ENCODE measurements around the gene FRMD4A. TPM values are rescaled to one million over a fixed set of nuclear protein-coding genes. Genes with fewer than 3 reads are reported as not detected.

The FRMD4A gene
- total and polyA plus RNA-seq, 12 donors = 9.1 to 29.6 (median 14.6) TPM

- Histone ChIP-seq H3K4me1 (replicated peaks in 1 of 2) (no peaks in the 10 kb centered on the region), H3K27me3 (no peaks in the 10 kb centered on the region), H3K4me3 (no peak overlapping the region), H3K36me3 (replicated peaks in 1 of 2) (no peaks in the 10 kb centered on the region), H3K9me3 (replicated peaks in 1 of 3) (no peaks in the 10 kb centered on the region), H3K27ac (no peak overlapping the region)
- WGBS, 4 donors = 62 to 72% (median 70%) methylated on average over 3 of the region's 3 CpGs
- intact Hi-C loops (cut with DNase I) = no loop called here
- no peak for DNase-seq
- TF ChIP-seq CTCF (IDR thresholded peaks at IDR 0.05) (no peak), POLR2A (IDR thresholded peaks at IDR 0.05) (no peak)
These were observed 31.2 kb downstream of the FRMD4A start for GRCh38 chr10:14299556-14299955.

GRCh38 chr10:14296065-14296709 is 34.5 kb downstream of the FRMD4A start:
- no peak for DNase-seq
- TF ChIP-seq POLR2A (IDR thresholded peaks at IDR 0.05) = no peak
- TF ChIP-seq CTCF (IDR thresholded peaks at IDR 0.05) = no peak
- Histone ChIP-seq H3K4me3 (no peak overlapping the region), H3K9me3 (replicated peaks in 1 of 3) (no peaks in the 10 kb centered on the region), H3K36me3 (replicated peaks in 1 of 2) (no peaks in the 10 kb centered on the region), H3K4me1 (replicated peaks in 1 of 2) (no peaks in the 10 kb centered on the region), H3K27me3 (no peaks in the 10 kb centered on the region), H3K27ac (peak overlapping the region in 1 of 5 donors; percentile 1)
- intact Hi-C loops (cut with DNase I) = no loop called here
- 49 to 62% (median 57%) methylated on average over 9 of the region's 9 CpGs for WGBS, 4 donors

GRCh38 chr10:14294347-14295059 is 36.2 kb downstream of the FRMD4A start:
- H3K9me3 ChIP-seq (replicated peaks in 1 of 3) = no peaks in the 10 kb centered on the region
- H3K27me3 ChIP-seq = no peaks in the 10 kb centered on the region
- no peaks in the 10 kb centered on the region for H3K4me1 ChIP-seq (replicated peaks in 1 of 2)
- WGBS, 4 donors = 76 to 81% (median 79%) methylated on average over 14 of the region's 14 CpGs
- TF ChIP-seq CTCF (IDR thresholded peaks at IDR 0.05) = no peak
- no peak for TF ChIP-seq POLR2A (IDR thresholded peaks at IDR 0.05)
- no peak overlapping the region for H3K4me3 ChIP-seq
- intact Hi-C loops (cut with DNase I) = no loop called here
- no peaks in the 10 kb centered on the region for H3K36me3 ChIP-seq (replicated peaks in 1 of 2)
- no peak overlapping the region for H3K27ac ChIP-seq
- DNase-seq = no peak

GRCh38 chr10:14293526-14293925 is 37.2 kb downstream of the FRMD4A start:
- TF ChIP-seq CTCF (IDR thresholded peaks at IDR 0.05) (no peak), POLR2A (IDR thresholded peaks at IDR 0.05) (no peak)
- Histone ChIP-seq H3K27ac (no peak overlapping the region), H3K4me1 (replicated peaks in 1 of 2) (no peaks in the 10 kb centered on the region), H3K4me3 (no peak overlapping the region), H3K9me3 (replicated peaks in 1 of 3) (no peaks in the 10 kb centered on the region), H3K27me3 (no peaks in the 10 kb centered on the region), H3K36me3 (replicated peaks in 1 of 2) (no peaks in the 10 kb centered on the region)
- no peak for DNase-seq
- intact Hi-C loops (cut with DNase I) = no loop called here
- 39 to 53% (median 44%) methylated on average over 3 of the region's 3 CpGs for WGBS, 4 donors
